HepG2 (cell line): ENCODE results near the gene ASB16. TPM values are rescaled to one million over a fixed set of nuclear protein-coding genes. Genes with fewer than 3 reads are reported as not detected.

ENCODE experiments used
- ARID4A ChIP-seq: sonication (generic); formaldehyde crosslinking; IDR thresholded peaks from 2 replicates; pipeline ENCODE4 v1.5.0; 2020; ENCODE audit warnings: mild to moderate bottlenecking, missing genetic modification reagents, borderline replicate concordance
- ATF2 ChIP-seq: sonication (generic); formaldehyde crosslinking; IDR thresholded peaks from 2 replicates; pipeline ENCODE4 v1.4.0; 2020; ENCODE audit warnings: missing genetic modification reagents
- GATAD2A ChIP-seq: IDR thresholded peaks from 2 replicates; pipeline ENCODE4 v1.6.1; 2016
- GZF1 ChIP-seq: sonication (generic); formaldehyde crosslinking; IDR thresholded peaks from 2 replicates; pipeline ENCODE4 v1.5.1; 2020; ENCODE audit warnings: mild to moderate bottlenecking, missing genetic modification reagents
- ISL2 ChIP-seq: sonication (generic); formaldehyde crosslinking; IDR thresholded peaks from 2 replicates; pipeline ENCODE4 v1.5.0; 2020; ENCODE audit warnings: missing genetic modification reagents
- NFRKB ChIP-seq: fragments of 450-650 bp; IDR thresholded peaks from 2 replicates; pipeline ENCODE4 v1.6.1; 2017
- PAXIP1 ChIP-seq: sonication (generic); formaldehyde crosslinking; conservative IDR thresholded peaks from 2 replicates; pipeline ENCODE4 v1.4.0; 2020; ENCODE audit warnings: mild to moderate bottlenecking, missing genetic modification reagents, moderate library complexity
- POGK ChIP-seq: sonication (generic); formaldehyde crosslinking; conservative IDR thresholded peaks from 2 replicates; pipeline ENCODE4 v1.8.0; 2022; ENCODE audit warnings: mild to moderate bottlenecking, moderate library complexity, missing genetic modification reagents
- PRDM4 ChIP-seq: sonication (generic); formaldehyde crosslinking; IDR thresholded peaks from 2 replicates; pipeline ENCODE4 v1.9.0; 2021; ENCODE audit warnings: missing genetic modification reagents, borderline replicate concordance
- SMAD3 ChIP-seq: sonication (generic); formaldehyde crosslinking; IDR thresholded peaks from 2 replicates; pipeline ENCODE4 v1.4.0; 2020; ENCODE audit warnings: missing genetic modification reagents
- TCF12 ChIP-seq, 2 experiments: fragments of 450-650 bp in 1 of 2; sonication (generic) in 1 of 2; formaldehyde crosslinking in 1 of 2; IDR thresholded peaks; 2 replicates each; pipeline versions ENCODE4 v1.6.1 to v1.8.0; 2017 to 2022; ENCODE audit warnings: antibody characterized with exemption in 1 of 2, mild to moderate bottlenecking in 1 of 2, missing genetic modification reagents in 1 of 2, moderate library complexity in 1 of 2
- ZNF333 ChIP-seq: sonication (generic); formaldehyde crosslinking; IDR thresholded peaks from 2 replicates; pipeline ENCODE4 v1.4.0; 2020; ENCODE audit warnings: mild to moderate bottlenecking, missing genetic modification reagents, borderline replicate concordance
- ZNF460 ChIP-seq: sonication (generic); formaldehyde crosslinking; IDR thresholded peaks from 2 replicates; pipeline ENCODE4 v1.5.1; 2020; ENCODE audit warnings: missing genetic modification reagents, mild to moderate bottlenecking, borderline replicate concordance
- ZNF883 ChIP-seq: sonication (generic); formaldehyde crosslinking; IDR thresholded peaks from 2 replicates; pipeline ENCODE4 v1.5.1; 2020; ENCODE audit warnings: mild to moderate bottlenecking, missing genetic modification reagents; ENCODE audit errors: not compliant biosample characterization
- polyA plus RNA-seq, 8 experiments: library from polyadenylated mRNA; depleted of rRNA in 3 of 8; stranded (reverse) in 7 of 8; unstranded in 1 of 8; fragments of >200 nt; fragmentation: Illumina TruSeq in 4 of 8; extraction: Trizol in 4 of 8; gene quantifications; 2 replicates each; pipeline versions ENCODE4 v1.2.1 to v1.2.3, GENCODE V29; 2011 to 2016; ENCODE audit warnings: low read depth in 4 of 8, missing spikeins in 1 of 8, mixed read lengths in 1 of 8; ENCODE audit not compliant: insufficient read depth in 1 of 8
- total RNA-seq, 5 experiments: library from RNA; depleted of rRNA; stranded (reverse); fragments of >200 nt; fragmentation: Illumina TruSeq; extraction: Trizol; gene quantifications; 2 replicates each; pipeline ENCODE4 v1.2.3, GENCODE V29; 2016; ENCODE audit warnings: low read depth in 1 of 5

Gene ASB16
- total and polyA plus RNA-seq, 2 of the 13 experiments (the other 11 are each of a cell fraction or from before 2014, with no cell fraction given), result 0.07 TPM; not detected in 1

GRCh38 chr17:44200478-44201155, 30.1 kb downstream of the ASB16 start (continued):
- 0 out of 2 replicates have a peak, but pooled peaks have one; percentile 23 for TF ChIP-seq ATF2 (CRISPR knock-in tag)
- TF ChIP-seq ZNF460 (CRISPR knock-in tag), result no peak
- TF ChIP-seq SMAD3 (CRISPR knock-in tag), result no peak
- TF ChIP-seq ZNF333 (CRISPR knock-in tag), result 0 out of 2 replicates have a peak, but pooled peaks have one; percentile 37
- no peak for TF ChIP-seq NFRKB
- TF ChIP-seq PRDM4 (CRISPR knock-in tag), result no peak
- TF ChIP-seq TCF12 (IDR thresholded peaks at IDR 0.05), result no peak
- TF ChIP-seq TCF12 (CRISPR knock-in tag; IDR thresholded peaks at IDR 0.05), result no peak
- no peak for TF ChIP-seq ZNF883 (CRISPR knock-in tag)
- TF ChIP-seq ISL2 (CRISPR knock-in tag), result peak; percentile 30; the same call in 1 of the 2 replicates
- TF ChIP-seq GATAD2A (CRISPR knock-in tag), result no peak; the same call in 1 of the 2 replicates
- 0 out of 2 replicates have a peak, but pooled peaks have one; percentile 62 for TF ChIP-seq GZF1 (CRISPR knock-in tag)
- TF ChIP-seq POGK (CRISPR knock-in tag), result 0 out of 2 replicates have a peak, but pooled peaks have one; percentile 30
- TF ChIP-seq PAXIP1 (CRISPR knock-in tag), result 0 out of 2 replicates have a peak, but pooled peaks have one; percentile 5
- TF ChIP-seq ARID4A (CRISPR knock-in tag), result peak; percentile 70
